IMR-90 (cell line): ENCODE data around the gene STXBP6. TPM values are rescaled to one million over a fixed set of nuclear protein-coding genes. Genes with fewer than 3 reads are reported as not detected.
A peak's percentile ranks its signal among the peaks of the same experiment; 100 is the strongest.

Experiments
- ATAC-seq: fragments of 200-7000 bp; cut with Tn5 transposase; 2 replicates; pipeline ENCODE4 v1.9.1; 2020; ENCODE audit warnings: low read depth, mild to moderate bottlenecking, moderate library complexity
- BruUV-seq: library from RNA; stranded (reverse); fragments of 400-500 nt; replicated peaks from 2 replicates; lab custom pipeline; 2021; lab: Mats Ljungman, UMichigan
- CTCF ChIA-PET: fragments of 300-600 bp; formaldehyde crosslinking; extraction: SDS; loops from one replicate; lab custom pipeline; 2021; ENCODE audit warnings: antibody characterized with exemption; lab: Yijun Ruan, JAX
- POLR2A ChIA-PET: fragments of 300-600 bp; sonication (Branson Sonifier 250); formaldehyde crosslinking; loops from one replicate; lab custom pipeline; 2022; ENCODE audit warnings: antibody characterized with exemption; ENCODE audit not compliant: unreplicated experiment; lab: Charles Lee
- DNase-seq: peaks from one replicate; pipeline ENCODE4 v3.0.0; 2013
- H2AFZ ChIP-seq: replicated peaks from 2 replicates; pipeline ENCODE3; 2013; ENCODE audit warnings: low read length, mild to moderate bottlenecking; ENCODE audit not compliant: poor library complexity
- H2AK5ac ChIP-seq: 2 replicates; pipeline ENCODE4 v1.6.1; 2013; ENCODE audit warnings: low read depth, low read length, inconsistent platforms
- H2AK9ac ChIP-seq: replicated peaks from 2 replicates; pipeline ENCODE3; 2013; ENCODE audit warnings: mild to moderate bottlenecking, low read depth, low read length, moderate library complexity; ENCODE audit not compliant: poor library complexity
- H2BK120ac ChIP-seq: 2 replicates; pipeline ENCODE4 v1.6.1; 2013; ENCODE audit warnings: low read depth, low read length, inconsistent platforms
- H2BK15ac ChIP-seq: 3 replicates; pipeline ENCODE4 v1.6.1; 2013; ENCODE audit warnings: low read depth, low read length, inconsistent platforms
- H2BK20ac ChIP-seq: 2 replicates; pipeline ENCODE4 v1.6.1; 2013; ENCODE audit warnings: low read depth, mild to moderate bottlenecking, inconsistent platforms, low read length, moderate library complexity
- H2BK5ac ChIP-seq: 2 replicates; pipeline ENCODE4 v1.6.1; 2013; ENCODE audit warnings: mild to moderate bottlenecking, low read depth, low read length, inconsistent platforms; ENCODE audit not compliant: poor library complexity, severe bottlenecking
- H3K14ac ChIP-seq: replicated peaks from 2 replicates; pipeline ENCODE4 v1.6.1; 2013; ENCODE audit warnings: low read depth, low read length, inconsistent platforms
- H3K18ac ChIP-seq: 2 replicates; pipeline ENCODE4 v1.6.1; 2013; ENCODE audit warnings: low read depth, low read length, control low read depth
- H3K23ac ChIP-seq: 2 replicates; pipeline ENCODE4 v1.6.1; 2013; ENCODE audit warnings: low read depth, low read length, inconsistent platforms
- H3K27ac ChIP-seq: 2 replicates; pipeline ENCODE4 v1.5.1; 2013; ENCODE audit warnings: mild to moderate bottlenecking, control low read depth, low read length; ENCODE audit not compliant: insufficient read depth
- H3K27me3 ChIP-seq: 2 replicates; pipeline ENCODE4 v1.6.1; 2013; ENCODE audit warnings: low read length; ENCODE audit not compliant: control insufficient read depth, insufficient read depth
- H3K36me3 ChIP-seq: 2 replicates; pipeline ENCODE4 v1.6.1; 2013; ENCODE audit warnings: low read length, mixed read lengths; ENCODE audit not compliant: control insufficient read depth, insufficient read depth
- H3K4ac ChIP-seq: 2 replicates; pipeline ENCODE4 v1.6.1; 2013; ENCODE audit warnings: low read depth, low read length, inconsistent platforms
- H3K4me1 ChIP-seq: 2 replicates; pipeline ENCODE4 v1.6.1; 2013; ENCODE audit warnings: low read length, mixed read lengths; ENCODE audit not compliant: control insufficient read depth, insufficient read depth
- H3K4me2 ChIP-seq: 2 replicates; pipeline ENCODE4 v1.6.1; 2013; ENCODE audit warnings: low read depth, mild to moderate bottlenecking, control low read depth, low read length, moderate library complexity
- H3K4me3 ChIP-seq: 2 replicates; pipeline ENCODE4 v1.5.1; 2013; ENCODE audit warnings: low read depth, mild to moderate bottlenecking, control low read depth, low read length, moderate library complexity; ENCODE audit not compliant: insufficient read depth
- H3K56ac ChIP-seq: 2 replicates; pipeline ENCODE4 v1.6.1; 2013; ENCODE audit warnings: low read length, inconsistent platforms; ENCODE audit not compliant: insufficient read depth; ENCODE audit errors: extremely low read depth
- H3K79me1 ChIP-seq, 2 experiments: 2 replicates each; pipeline ENCODE4 v1.6.1; 2013; ENCODE audit warnings: low read length in 2 of 2, inconsistent platforms in 1 of 2, low read depth in 1 of 2
- H3K9ac ChIP-seq: 2 replicates; pipeline ENCODE4 v1.6.1; 2013; ENCODE audit warnings: low read depth, low read length, control low read depth
- H3K9me1 ChIP-seq: 2 replicates; pipeline ENCODE4 v1.6.1; 2013; ENCODE audit warnings: low read length, inconsistent platforms; ENCODE audit not compliant: insufficient read depth
- H3K9me3 ChIP-seq: 2 replicates; pipeline ENCODE4 v1.6.1; 2013; ENCODE audit warnings: low read length; ENCODE audit not compliant: control insufficient read depth, insufficient read depth
- H4K20me1 ChIP-seq: 2 replicates; pipeline ENCODE4 v1.6.1; 2013; ENCODE audit warnings: low read length, inconsistent platforms; ENCODE audit not compliant: insufficient read depth
- H4K5ac ChIP-seq: 2 replicates; pipeline ENCODE4 v1.6.1; 2013; ENCODE audit warnings: mild to moderate bottlenecking, low read depth, low read length, control low read depth
- H4K8ac ChIP-seq, 2 experiments: 2 replicates each; pipeline ENCODE4 v1.6.1; 2013; ENCODE audit warnings: low read depth in 2 of 2, low read length in 2 of 2, control low read depth in 1 of 2, inconsistent platforms in 1 of 2
- H4K91ac ChIP-seq: 2 replicates; pipeline ENCODE4 v1.6.1; 2013; ENCODE audit warnings: low read depth, low read length, inconsistent platforms; ENCODE audit not compliant: insufficient read depth
- BHLHE40 ChIP-seq: fragments of 150-350 bp; IDR thresholded peaks from 2 replicates; pipeline ENCODE4 v1.6.1; 2016; ENCODE audit warnings: mild to moderate bottlenecking, low read depth, low read length
- CEBPB ChIP-seq: IDR thresholded peaks from 2 replicates; pipeline ENCODE4 v1.6.1; 2012; ENCODE audit warnings: low read depth, low read length, improper control_type of control experiment
- CHD1 ChIP-seq: IDR thresholded peaks from 2 replicates; pipeline ENCODE4 v1.6.1; 2012; ENCODE audit warnings: low read depth, low read length, improper control_type of control experiment
- MAFK ChIP-seq: IDR thresholded peaks from 2 replicates; pipeline ENCODE4 v1.6.1; 2012; ENCODE audit warnings: low read depth, low read length, improper control_type of control experiment
- MAZ ChIP-seq: IDR thresholded peaks from 2 replicates; pipeline ENCODE4 v1.6.1; 2012; ENCODE audit warnings: low read depth, mild to moderate bottlenecking, low read length, improper control_type of control experiment, moderate library complexity, borderline replicate concordance
- MXI1 ChIP-seq: IDR thresholded peaks from 2 replicates; pipeline ENCODE4 v1.6.1; 2012; ENCODE audit warnings: low read depth, mild to moderate bottlenecking, low read length, moderate library complexity, borderline replicate concordance
- NFE2L2 ChIP-seq: fragments of 150-350 bp; IDR thresholded peaks from 2 replicates; pipeline ENCODE4 v1.6.1; 2016; ENCODE audit warnings: low read depth, mild to moderate bottlenecking, low read length
- POLR2A ChIP-seq: IDR thresholded peaks from 2 replicates; pipeline ENCODE4 v1.6.1; 2012; ENCODE audit warnings: mild to moderate bottlenecking, low read depth, low read length
- RCOR1 ChIP-seq: IDR thresholded peaks from 2 replicates; pipeline ENCODE4 v1.6.1; 2012; ENCODE audit warnings: mild to moderate bottlenecking, low read length, improper control_type of control experiment; ENCODE audit not compliant: insufficient replicate concordance
- RFX5 ChIP-seq: IDR thresholded peaks from 2 replicates; pipeline ENCODE4 v1.8.0; 2012; ENCODE audit warnings: low read depth, mild to moderate bottlenecking, low read length, moderate library complexity
- WGBS, 2 experiments: methylation state at CpG; one replicate each; pipeline versions ENCODE4 v1.1.5 to v1.1.7; 2013; ENCODE audit warnings: missing lambda C conversion rate in 2 of 2; ENCODE audit not compliant: insufficient read length in 1 of 2; ENCODE audit errors: extremely low coverage in 2 of 2; 5-methylcytosine and 5-hydroxymethylcytosine counted together
- dilution Hi-C: fragments of 300-500 bp; cut with HindIII; formaldehyde crosslinking; loops from one replicate; pipeline ENCODE4 v1.14.3; 2018; ENCODE audit warnings: low sequenced_read_pairs; ENCODE audit not compliant: unreplicated experiment
- in situ Hi-C: fragments of 300-500 bp; cut with MboI; formaldehyde crosslinking; loops from 3 replicates; pipeline ENCODE4 v1.14.3; 2019; ENCODE audit warnings: low sequenced_read_pairs, inconsistent platforms, mixed read lengths
- intact Hi-C: fragments of 100-400 bp; cut with micrococcal nuclease; formaldehyde crosslinking; loops from 2 replicates; pipeline ENCODE4 v1.10.0; 2022
- polyA plus RNA-seq, 3 experiments: library from polyadenylated mRNA; depleted of rRNA; stranded (reverse); fragments of >200 nt; gene quantifications; 2 replicates each; pipeline ENCODE4 v1.2.3, GENCODE V29; 2012; ENCODE audit warnings: low replicate concordance in 1 of 3
- total RNA-seq: library from RNA; depleted of rRNA; stranded (reverse); fragments of >200 nt; gene quantifications from 2 replicates; pipeline ENCODE4 v1.2.3, GENCODE V29; 2012
- TF ChIP-seq, protein P1 (sequence below): fragments of 150-350 bp; IDR thresholded peaks from 2 replicates; pipeline ENCODE4 v1.6.1; 2017; ENCODE audit warnings: mild to moderate bottlenecking, antibody characterized with exemption, low read length, low read depth
- TF ChIP-seq, protein P2 (sequence below): conservative IDR thresholded peaks from 2 replicates; pipeline ENCODE4 v1.5.1; 2012; ENCODE audit warnings: mild to moderate bottlenecking, low read depth, low read length, improper control_type of control experiment
- TF ChIP-seq, protein P3 (sequence below): fragments of 150-350 bp; IDR thresholded peaks from 2 replicates; pipeline ENCODE4 v1.6.1; 2016; ENCODE audit warnings: low read depth, mild to moderate bottlenecking, low read length, moderate library complexity, borderline replicate concordance

Gene STXBP6
- total and polyA plus RNA-seq, 2 of the 4 experiments (the other 2 are of a cell fraction), result 14.2 to 14.3 TPM

DNA sequence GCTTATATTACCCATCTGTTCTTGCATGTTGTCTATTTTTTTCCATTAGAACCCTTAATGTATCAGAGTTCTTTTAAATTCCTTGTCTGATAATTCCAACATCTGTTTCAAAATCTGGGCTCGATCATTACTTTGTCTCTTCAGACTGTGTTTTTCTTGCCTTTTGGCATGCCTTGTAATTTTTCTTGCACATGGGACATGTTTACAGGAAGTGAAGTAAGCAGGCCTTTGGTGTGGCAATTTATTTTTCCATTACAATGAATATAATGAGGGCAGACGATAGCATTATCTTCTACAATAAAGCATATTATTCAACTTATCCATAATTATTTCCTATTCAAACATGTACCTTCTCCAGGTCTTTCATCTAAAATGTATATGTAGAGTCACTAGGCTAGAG, 48.3 kb downstream of the STXBP6 start:
- Histone ChIP-seq H4K91ac (no peak overlapping the region), H3K27ac (no peak overlapping the region), H3K4me2 (peak overlapping the region; percentile 38; the same call in 1 of the 2 replicates), H3K9ac (no peak overlapping the region), H3K27me3 (no peaks in the 10 kb centered on the region), H3K4me3 (no peak overlapping the region), H3K18ac (no peak overlapping the region; the same call in 1 of the 2 replicates), H3K56ac (no peak overlapping the region), H3K79me1 (peaks cover 0 to 8% of the 10 kb centered on the region in 2 experiments; a peak in 1 of 4 replicates), H3K4ac (no peak overlapping the region), H2AK5ac (no peak overlapping the region), H2AFZ (no peak overlapping the region), H4K8ac (no peak overlapping the region), H3K23ac (no peak overlapping the region), H3K36me3 (no peaks in the 10 kb centered on the region), H2BK120ac (no peak overlapping the region), H3K9me3 (no peaks in the 10 kb centered on the region), H2AK9ac (no peak overlapping the region), H2BK15ac (no peak overlapping the region), H3K14ac (no peak overlapping the region), H4K20me1 (no peaks in the 10 kb centered on the region), H3K4me1 (peaks cover 13% of the 10 kb centered on the region), H2BK5ac (peak overlapping the region; percentile 67), H4K5ac (peak overlapping the region; percentile 53; the same call in 1 of the 2 replicates), H3K9me1 (0 out of 2 replicates have a peak, but pooled peaks cover 5% of the 10 kb centered on the region), H2BK20ac (no peak overlapping the region)
- CTCF ChIA-PET, result no interaction called here
- in situ Hi-C loops (no loop called here), dilution Hi-C loops (no loop called here), intact Hi-C loops (no loop called here)
- BruUV-seq, result no TSS peak
- POLR2A ChIA-PET, result no interaction called here
- TF ChIP-seq, protein P1, sequence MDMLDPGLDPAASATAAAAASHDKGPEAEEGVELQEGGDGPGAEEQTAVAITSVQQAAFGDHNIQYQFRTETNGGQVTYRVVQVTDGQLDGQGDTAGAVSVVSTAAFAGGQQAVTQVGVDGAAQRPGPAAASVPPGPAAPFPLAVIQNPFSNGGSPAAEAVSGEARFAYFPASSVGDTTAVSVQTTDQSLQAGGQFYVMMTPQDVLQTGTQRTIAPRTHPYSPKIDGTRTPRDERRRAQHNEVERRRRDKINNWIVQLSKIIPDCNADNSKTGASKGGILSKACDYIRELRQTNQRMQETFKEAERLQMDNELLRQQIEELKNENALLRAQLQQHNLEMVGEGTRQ, result no peak
- no peak for TF ChIP-seq MAFK
- no peak for TF ChIP-seq MAZ
- TF ChIP-seq BHLHE40, result no peak
- no peak for TF ChIP-seq CHD1
- TF ChIP-seq, protein P2, sequence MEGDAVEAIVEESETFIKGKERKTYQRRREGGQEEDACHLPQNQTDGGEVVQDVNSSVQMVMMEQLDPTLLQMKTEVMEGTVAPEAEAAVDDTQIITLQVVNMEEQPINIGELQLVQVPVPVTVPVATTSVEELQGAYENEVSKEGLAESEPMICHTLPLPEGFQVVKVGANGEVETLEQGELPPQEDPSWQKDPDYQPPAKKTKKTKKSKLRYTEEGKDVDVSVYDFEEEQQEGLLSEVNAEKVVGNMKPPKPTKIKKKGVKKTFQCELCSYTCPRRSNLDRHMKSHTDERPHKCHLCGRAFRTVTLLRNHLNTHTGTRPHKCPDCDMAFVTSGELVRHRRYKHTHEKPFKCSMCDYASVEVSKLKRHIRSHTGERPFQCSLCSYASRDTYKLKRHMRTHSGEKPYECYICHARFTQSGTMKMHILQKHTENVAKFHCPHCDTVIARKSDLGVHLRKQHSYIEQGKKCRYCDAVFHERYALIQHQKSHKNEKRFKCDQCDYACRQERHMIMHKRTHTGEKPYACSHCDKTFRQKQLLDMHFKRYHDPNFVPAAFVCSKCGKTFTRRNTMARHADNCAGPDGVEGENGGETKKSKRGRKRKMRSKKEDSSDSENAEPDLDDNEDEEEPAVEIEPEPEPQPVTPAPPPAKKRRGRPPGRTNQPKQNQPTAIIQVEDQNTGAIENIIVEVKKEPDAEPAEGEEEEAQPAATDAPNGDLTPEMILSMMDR, result no peak
- TF ChIP-seq MXI1, result no peak
- TF ChIP-seq POLR2A, result no peak
- TF ChIP-seq, protein P3, sequence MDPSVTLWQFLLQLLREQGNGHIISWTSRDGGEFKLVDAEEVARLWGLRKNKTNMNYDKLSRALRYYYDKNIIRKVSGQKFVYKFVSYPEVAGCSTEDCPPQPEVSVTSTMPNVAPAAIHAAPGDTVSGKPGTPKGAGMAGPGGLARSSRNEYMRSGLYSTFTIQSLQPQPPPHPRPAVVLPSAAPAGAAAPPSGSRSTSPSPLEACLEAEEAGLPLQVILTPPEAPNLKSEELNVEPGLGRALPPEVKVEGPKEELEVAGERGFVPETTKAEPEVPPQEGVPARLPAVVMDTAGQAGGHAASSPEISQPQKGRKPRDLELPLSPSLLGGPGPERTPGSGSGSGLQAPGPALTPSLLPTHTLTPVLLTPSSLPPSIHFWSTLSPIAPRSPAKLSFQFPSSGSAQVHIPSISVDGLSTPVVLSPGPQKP, result no peak
- no peak for TF ChIP-seq RCOR1
- no peak for TF ChIP-seq NFE2L2
- no peak for TF ChIP-seq CEBPB
- TF ChIP-seq RFX5, result no peak
- WGBS, 2 experiments, result no CpG with 5 or more reads among the region's 2 CpGs
- DNase-seq (no peak), ATAC-seq (no peak)
